Measurements from ENCODE around the gene PRDX1.

GRCh38 chr1:45557422-45557944 is 35.8 kb upstream of the PRDX1 start:
- TF ChIP-seq CTCF (IDR thresholded peaks at IDR 0.05; ENCODE audit: low read depth, low read length, poor library complexity, severe bottlenecking) (no peak), EZH2phosphoT487 (IDR thresholded peaks at IDR 0.05; ENCODE audit: borderline replicate concordance, low read length) (no peak)
